VCaP (cell line): ENCODE measurements around the gene SLC22A4.

Experiments used
- H3K27ac ChIP-seq: fragments of 450-650 bp; 2 replicates; pipeline ENCODE4 v1.5.1; 2017
- TF ChIP-seq, protein P1 (sequence below): fragments of 450-650 bp; conservative IDR thresholded peaks from 2 replicates; pipeline ENCODE4 v1.5.1; 2017; ENCODE audit warnings: mild to moderate bottlenecking, moderate library complexity

SLC22A4 gene

DNA sequence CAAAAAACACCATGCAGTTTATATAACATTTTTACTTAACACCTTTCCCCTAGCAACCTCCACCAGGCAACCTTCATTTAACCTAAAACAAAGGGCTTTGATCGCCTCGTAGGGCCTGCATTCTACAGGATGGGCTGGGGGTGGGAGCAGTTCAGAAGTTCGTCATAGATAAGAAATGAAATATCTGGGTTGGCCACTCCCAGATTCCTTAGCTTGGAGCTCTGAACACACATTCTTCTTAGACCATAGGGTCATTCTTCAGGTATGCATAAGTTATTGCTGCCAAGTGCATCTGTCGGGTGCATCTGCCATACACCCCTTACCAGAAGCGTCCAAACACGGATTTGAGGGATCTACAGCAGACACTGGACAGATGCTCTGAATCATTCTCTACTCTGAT lies 71.0 kb downstream of the SLC22A4 start:
- TF ChIP-seq, protein P1, sequence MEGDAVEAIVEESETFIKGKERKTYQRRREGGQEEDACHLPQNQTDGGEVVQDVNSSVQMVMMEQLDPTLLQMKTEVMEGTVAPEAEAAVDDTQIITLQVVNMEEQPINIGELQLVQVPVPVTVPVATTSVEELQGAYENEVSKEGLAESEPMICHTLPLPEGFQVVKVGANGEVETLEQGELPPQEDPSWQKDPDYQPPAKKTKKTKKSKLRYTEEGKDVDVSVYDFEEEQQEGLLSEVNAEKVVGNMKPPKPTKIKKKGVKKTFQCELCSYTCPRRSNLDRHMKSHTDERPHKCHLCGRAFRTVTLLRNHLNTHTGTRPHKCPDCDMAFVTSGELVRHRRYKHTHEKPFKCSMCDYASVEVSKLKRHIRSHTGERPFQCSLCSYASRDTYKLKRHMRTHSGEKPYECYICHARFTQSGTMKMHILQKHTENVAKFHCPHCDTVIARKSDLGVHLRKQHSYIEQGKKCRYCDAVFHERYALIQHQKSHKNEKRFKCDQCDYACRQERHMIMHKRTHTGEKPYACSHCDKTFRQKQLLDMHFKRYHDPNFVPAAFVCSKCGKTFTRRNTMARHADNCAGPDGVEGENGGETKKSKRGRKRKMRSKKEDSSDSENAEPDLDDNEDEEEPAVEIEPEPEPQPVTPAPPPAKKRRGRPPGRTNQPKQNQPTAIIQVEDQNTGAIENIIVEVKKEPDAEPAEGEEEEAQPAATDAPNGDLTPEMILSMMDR: no peak
- H3K27ac ChIP-seq: no peak overlapping the region

DNA sequence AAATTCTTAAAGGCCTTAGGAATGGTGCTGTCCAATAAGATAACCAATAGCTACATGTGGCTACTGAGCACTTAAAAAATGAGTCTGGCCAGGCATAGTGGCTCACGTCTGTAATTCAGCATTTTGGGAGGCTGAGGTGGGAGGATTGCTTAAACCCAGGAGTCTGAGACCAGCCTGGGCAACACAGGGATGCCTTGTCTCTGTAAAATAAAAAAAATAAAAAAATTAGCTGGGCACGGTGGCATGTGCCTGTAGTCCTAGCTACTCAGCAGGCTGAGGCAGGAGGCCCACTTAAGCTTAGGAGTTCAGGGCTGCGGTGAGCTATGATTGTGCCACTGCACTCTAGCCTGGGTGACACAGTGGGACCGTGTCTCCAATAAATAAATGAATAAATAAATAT lies 74.0 kb downstream of the SLC22A4 start:
- H3K27ac ChIP-seq: peak overlapping the region; percentile 87
- TF ChIP-seq, protein P1: no peak

DNA sequence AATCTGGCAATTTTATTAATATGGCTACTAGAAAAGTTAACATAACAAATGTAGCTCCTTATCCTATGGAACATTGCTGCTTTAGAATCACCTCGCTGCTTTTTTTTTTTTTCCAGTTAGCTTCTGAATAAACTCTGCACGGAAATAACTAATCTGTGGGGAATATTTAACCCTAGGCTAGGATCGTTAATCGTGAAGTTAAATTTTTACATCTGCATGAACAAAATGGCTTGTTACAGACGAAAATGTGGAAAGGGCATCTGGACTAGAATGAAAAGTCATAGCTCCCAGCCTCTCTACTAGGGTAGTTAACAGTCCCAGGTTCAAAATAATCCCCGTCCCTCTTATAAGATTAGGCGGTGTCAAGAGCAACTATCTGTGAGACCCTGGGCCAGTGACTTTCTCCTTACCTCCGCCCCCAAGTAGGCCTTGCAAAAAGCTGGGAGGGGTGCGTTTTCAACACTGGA lies 74.8 kb downstream of the SLC22A4 start:
- H3K27ac ChIP-seq: peak overlapping the region; percentile 87
- TF ChIP-seq, protein P1: no peak

DNA sequence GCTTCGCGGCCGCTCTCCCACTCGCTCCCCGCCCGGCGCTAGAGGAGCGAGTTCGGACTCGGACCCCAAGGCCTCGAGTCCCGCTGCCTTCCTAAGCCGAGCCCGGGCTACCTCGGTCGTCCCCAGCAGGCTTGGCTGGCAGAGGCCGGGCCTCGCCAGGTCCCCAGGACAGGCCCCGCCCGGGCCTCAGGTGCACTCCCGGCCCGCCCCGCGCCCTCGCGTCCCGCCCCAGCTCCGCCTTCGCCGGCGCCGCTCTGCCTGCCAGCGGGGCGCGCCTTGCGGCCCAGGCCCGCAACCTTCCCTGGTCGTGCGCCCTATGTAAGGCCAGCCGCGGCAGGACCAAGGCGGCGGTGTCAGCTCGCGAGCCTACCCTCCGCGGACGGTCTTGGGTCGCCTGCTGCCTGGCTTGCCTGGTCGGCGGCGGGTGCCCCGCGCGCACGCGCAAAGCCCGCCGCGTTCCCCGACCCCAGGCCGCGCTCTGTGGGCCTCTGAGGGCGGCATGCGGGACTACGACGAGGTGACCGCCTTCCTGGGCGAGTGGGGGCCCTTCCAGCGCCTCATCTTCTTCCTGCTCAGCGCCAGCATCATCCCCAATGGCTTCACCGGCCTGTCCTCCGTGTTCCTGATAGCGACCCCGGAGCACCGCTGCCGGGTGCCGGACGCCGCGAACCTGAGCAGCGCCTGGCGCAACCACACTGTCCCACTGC lies 75.4 kb downstream of the SLC22A4 start, which contains the start of gene SLC22A5:
Gene SLC22A5, plus strand, starts transcription at position 237 of the 707 bp plus-strand sequence. Its CDS starts 263 bp downstream, at position 500.
- peak within 1 kb of the TSS; percentile 87 for H3K27ac ChIP-seq
- TF ChIP-seq, protein P1: no peak

DNA sequence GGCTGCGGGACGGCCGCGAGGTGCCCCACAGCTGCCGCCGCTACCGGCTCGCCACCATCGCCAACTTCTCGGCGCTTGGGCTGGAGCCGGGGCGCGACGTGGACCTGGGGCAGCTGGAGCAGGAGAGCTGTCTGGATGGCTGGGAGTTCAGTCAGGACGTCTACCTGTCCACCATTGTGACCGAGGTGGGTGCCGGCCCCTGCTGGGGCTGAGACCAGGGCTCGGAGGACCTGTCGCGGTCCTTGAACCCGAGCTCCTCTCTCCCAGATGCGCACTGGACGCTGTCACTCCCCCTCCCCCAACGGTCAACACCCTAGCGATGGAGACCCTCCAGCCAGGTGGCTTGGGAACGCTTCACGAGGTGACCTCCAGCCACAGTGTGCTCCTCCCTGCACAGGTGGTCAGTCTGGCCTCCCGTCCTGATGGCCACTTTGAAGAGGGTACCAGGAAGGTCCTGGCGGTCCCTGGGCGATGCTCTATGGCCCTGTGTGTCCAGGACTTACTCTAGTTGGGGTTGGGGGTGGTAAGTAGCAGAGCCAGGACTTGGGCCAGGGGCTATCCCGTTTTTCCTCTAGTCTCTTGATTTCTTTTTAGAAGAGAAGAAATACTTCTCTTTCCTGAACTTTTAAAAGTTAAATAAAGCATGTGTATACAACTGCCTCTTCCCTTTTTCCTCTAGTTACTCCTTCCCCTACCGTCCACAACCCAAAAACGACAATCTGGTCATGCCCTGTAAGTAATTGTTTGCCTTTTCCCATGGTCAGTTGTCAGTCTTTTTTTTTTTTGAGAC lies 76.2 kb downstream of the SLC22A4 start:
- TF ChIP-seq, protein P1: no peak
- peak overlapping the region; percentile 87 for H3K27ac ChIP-seq

DNA sequence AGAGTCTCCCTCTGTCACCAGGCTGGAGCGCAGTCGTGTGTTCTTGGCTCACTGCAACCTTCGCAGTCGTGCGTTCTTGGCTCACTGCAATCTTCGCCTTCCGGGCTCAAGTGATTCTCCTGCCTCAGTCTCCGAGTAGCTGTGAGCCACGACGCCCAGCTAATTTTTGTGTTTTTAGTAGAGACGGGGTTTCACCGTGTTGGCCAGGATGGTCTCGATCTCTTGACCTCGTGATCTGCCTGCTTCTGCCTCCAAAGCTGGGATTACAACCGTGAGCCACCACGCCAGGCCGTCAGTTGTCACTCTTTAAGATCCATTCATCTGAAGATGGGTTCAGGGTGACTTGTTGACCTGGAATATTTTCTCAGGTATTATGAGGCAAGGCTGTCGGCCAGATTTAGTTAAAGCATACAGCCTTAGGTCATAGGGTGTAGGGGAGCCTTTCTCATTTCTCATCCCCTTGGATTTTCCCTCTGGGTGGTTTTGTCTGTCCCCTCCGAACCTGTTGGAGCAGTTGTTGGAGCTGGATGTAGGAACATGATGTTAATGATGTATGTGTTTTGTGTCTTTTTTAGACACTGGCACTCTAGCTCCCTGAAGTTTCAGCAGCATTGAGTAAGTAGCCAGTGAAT lies 76.9 kb downstream of the SLC22A4 start:
- peak overlapping the region; percentile 87 for H3K27ac ChIP-seq
- TF ChIP-seq, protein P1: no peak

DNA sequence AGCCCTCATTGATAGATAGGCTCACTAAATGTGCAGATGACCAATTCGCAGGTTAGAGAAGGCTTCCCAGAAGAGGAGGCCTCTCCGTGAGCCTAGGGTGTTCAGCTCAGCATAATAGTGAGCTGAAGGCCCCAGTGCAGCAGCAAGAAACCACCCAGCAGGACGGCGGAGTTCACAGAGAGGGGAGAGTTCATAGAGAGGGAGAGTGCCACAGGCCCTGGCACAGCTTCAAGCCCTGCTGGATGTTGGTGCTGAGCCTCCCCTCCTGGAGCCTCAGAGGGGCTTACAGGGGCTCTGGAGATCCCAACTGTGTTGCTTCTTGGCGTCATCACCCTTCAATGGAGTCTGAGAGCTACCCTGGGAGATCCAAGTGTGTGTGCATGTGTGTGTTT lies 77.4 kb downstream of the SLC22A4 start:
- TF ChIP-seq, protein P1: no peak
- peak overlapping the region; percentile 87 for H3K27ac ChIP-seq
